Karpas-422 (cell line): ENCODE data around the gene YPEL1. TPM values are rescaled to one million over a fixed set of nuclear protein-coding genes. Genes with fewer than 3 reads are reported as not detected.
A peak's percentile ranks its signal among the peaks of the same experiment; 100 is the strongest.

Experiments used
- DNase-seq: peaks from one replicate; pipeline ENCODE4 v3.0.0-alpha.2; 2015
- H2AFZ ChIP-seq: fragments of 200-600 bp; sonication (generic); 2 replicates; pipeline ENCODE4 v1.6.1; 2014; ENCODE audit warnings: antibody characterized with exemption, low read length, mixed read lengths
- H3K27ac ChIP-seq: fragments of 200-600 bp; sonication (generic); 2 replicates; pipeline ENCODE4 v1.5.1; 2014; ENCODE audit warnings: mild to moderate bottlenecking, low read length, moderate library complexity
- H3K27me3 ChIP-seq: fragments of 200-600 bp; sonication (generic); 2 replicates; pipeline ENCODE4 v1.6.1; 2014; ENCODE audit warnings: low read length, mixed read lengths
- H3K36me3 ChIP-seq: fragments of 200-600 bp; sonication (generic); 2 replicates; pipeline ENCODE4 v1.6.1; 2014; ENCODE audit warnings: low read length, mixed read lengths; ENCODE audit not compliant: insufficient read depth
- H3K4me1 ChIP-seq: fragments of 200-600 bp; sonication (generic); 2 replicates; pipeline ENCODE4 v1.6.1; 2014; ENCODE audit warnings: mild to moderate bottlenecking, low read length, mixed read lengths
- H3K4me2 ChIP-seq: fragments of 200-600 bp; sonication (generic); 2 replicates; pipeline ENCODE4 v1.6.1; 2014; ENCODE audit warnings: low read length, low read depth, mild to moderate bottlenecking; ENCODE audit not compliant: poor library complexity, severe bottlenecking
- H3K4me3 ChIP-seq: fragments of 200-600 bp; sonication (generic); 2 replicates; pipeline ENCODE4 v1.5.1; 2014; ENCODE audit warnings: mild to moderate bottlenecking, antibody characterized with exemption, low read length, mixed read lengths
- H3K79me2 ChIP-seq: fragments of 200-600 bp; sonication (generic); 2 replicates; pipeline ENCODE4 v1.6.1; 2014; ENCODE audit warnings: mild to moderate bottlenecking, low read length, mixed read lengths
- H3K9ac ChIP-seq: fragments of 200-600 bp; sonication (generic); 2 replicates; pipeline ENCODE4 v1.6.0; 2014; ENCODE audit warnings: low read length
- H3K9me2 ChIP-seq: fragments of 200-600 bp; sonication (generic), shearing (Covaris generic); replicated peaks from 2 replicates; pipeline ENCODE4 v1.6.0; 2014; ENCODE audit warnings: mild to moderate bottlenecking, low read length, moderate library complexity; ENCODE audit not compliant: insufficient read depth
- H3K9me3 ChIP-seq: fragments of 300-700, 200-600 bp; sonication (generic); 2 replicates; pipeline ENCODE4 v1.6.1; 2014; ENCODE audit warnings: low read length, mixed read lengths
- H4K20me1 ChIP-seq: fragments of 200-600 bp; sonication (generic); 2 replicates; pipeline ENCODE4 v1.6.1; 2014; ENCODE audit warnings: mild to moderate bottlenecking, antibody characterized with exemption, low read length, low read depth; ENCODE audit not compliant: insufficient read depth
- total RNA-seq: library from RNA; depleted of rRNA; stranded (reverse); fragments of >200 nt; shearing (Covaris generic); gene quantifications from 2 replicates; pipeline ENCODE4 v1.2.3, GENCODE V29; 2014; ENCODE audit warnings: low replicate concordance

Gene YPEL1
- total RNA-seq, 1 experiment from 2014 or later = 1.8 TPM

DNA sequence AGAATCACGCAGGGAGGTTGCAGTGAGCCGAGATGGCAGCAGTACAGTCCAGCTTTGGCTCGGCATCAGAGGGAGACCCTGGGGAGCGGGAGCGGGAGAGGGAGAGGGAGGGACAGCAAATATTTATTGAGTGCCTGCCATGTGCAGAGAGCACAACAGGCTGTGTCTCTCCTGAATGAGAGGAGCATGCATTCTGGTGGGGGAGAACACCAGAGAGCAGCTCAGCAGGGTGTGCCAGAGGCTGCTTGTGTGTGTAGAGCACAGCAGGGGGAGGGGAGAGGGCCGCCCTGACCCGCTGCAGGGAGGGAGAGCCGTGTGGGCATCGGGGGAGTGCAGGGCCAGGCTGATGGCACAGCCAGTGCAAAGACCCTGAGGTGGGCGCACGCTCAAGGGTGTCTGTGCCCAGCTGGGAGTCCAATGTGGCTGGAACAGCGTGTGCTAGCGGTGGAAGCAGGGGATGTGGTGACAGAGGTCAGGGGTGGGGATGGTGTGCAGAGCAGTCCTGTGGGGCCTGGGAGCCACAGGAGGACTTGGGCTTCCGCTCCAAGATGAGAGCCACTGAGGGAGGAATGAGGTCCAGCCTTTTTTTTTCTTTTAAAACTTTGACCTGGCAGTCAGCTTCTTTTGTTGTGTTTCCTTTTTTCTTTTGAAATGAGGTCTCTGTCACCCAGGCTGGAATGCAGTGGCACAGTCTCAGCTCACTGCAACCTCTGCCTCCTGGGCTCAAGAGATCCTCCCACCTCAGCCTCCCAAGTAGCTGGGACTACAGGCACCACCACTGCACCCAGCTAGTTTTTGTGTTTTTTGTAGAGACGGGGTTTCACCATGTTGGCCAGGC, 57.8 kb downstream of the YPEL1 start:
- Histone ChIP-seq H3K79me2 (no peaks in the 10 kb centered on the region), H3K27me3 (no peaks in the 10 kb centered on the region), H3K9ac (no peak overlapping the region), H3K4me1 (no peaks in the 10 kb centered on the region), H3K4me2 (no peak overlapping the region), H3K9me2 (no peaks in the 10 kb centered on the region), H3K4me3 (no peak overlapping the region), H3K27ac (no peak overlapping the region), H3K9me3 (no peaks in the 10 kb centered on the region), H4K20me1 (no peaks in the 10 kb centered on the region), H3K36me3 (peaks cover 12% of the 10 kb centered on the region), H2AFZ (no peak overlapping the region)
- DNase-seq = no peak

DNA sequence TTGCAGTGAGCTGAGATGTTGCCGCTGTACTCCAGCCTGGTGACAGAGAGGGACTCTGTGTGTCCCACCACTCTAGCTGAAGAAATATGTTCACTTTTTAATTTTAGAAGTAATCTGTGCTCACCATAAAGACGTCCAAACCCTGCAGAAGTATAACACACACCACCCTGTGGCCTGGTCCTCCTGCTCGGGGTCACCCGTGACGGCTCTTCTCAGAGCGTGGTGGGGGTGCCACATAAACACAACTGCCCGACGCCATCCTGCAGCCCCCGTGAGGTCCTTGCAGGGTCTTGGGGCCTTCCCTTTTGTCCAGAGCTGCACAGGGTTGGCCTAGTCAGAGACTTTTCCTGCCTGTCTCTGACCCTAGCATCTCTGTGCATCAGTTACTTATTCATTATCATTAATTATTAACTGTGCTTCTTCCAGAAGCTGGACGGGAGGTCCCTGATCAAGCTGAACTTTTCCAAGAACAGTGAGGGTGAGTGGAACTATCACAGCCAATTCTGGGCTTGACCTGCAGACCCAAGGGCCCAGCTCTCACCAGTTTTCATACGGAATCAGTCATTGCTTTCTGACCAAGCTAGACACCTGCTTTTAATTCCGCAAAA, 60.9 kb downstream of the YPEL1 start:
- peaks cover 12% of the 10 kb centered on the region for H3K36me3 ChIP-seq
- H2AFZ ChIP-seq = no peak overlapping the region
- no peaks in the 10 kb centered on the region for H4K20me1 ChIP-seq
- H3K4me2 ChIP-seq = no peak overlapping the region
- H3K27me3 ChIP-seq = no peaks in the 10 kb centered on the region
- no peaks in the 10 kb centered on the region for H3K9me2 ChIP-seq
- peaks cover 8% of the 10 kb centered on the region for H3K4me1 ChIP-seq
- H3K9ac ChIP-seq = no peak overlapping the region
- no peak overlapping the region for H3K27ac ChIP-seq
- H3K4me3 ChIP-seq = no peak overlapping the region
- H3K79me2 ChIP-seq = peaks cover 5% of the 10 kb centered on the region; the same call in 1 of the 2 replicates
- DNase-seq = no peak
- no peaks in the 10 kb centered on the region for H3K9me3 ChIP-seq

DNA sequence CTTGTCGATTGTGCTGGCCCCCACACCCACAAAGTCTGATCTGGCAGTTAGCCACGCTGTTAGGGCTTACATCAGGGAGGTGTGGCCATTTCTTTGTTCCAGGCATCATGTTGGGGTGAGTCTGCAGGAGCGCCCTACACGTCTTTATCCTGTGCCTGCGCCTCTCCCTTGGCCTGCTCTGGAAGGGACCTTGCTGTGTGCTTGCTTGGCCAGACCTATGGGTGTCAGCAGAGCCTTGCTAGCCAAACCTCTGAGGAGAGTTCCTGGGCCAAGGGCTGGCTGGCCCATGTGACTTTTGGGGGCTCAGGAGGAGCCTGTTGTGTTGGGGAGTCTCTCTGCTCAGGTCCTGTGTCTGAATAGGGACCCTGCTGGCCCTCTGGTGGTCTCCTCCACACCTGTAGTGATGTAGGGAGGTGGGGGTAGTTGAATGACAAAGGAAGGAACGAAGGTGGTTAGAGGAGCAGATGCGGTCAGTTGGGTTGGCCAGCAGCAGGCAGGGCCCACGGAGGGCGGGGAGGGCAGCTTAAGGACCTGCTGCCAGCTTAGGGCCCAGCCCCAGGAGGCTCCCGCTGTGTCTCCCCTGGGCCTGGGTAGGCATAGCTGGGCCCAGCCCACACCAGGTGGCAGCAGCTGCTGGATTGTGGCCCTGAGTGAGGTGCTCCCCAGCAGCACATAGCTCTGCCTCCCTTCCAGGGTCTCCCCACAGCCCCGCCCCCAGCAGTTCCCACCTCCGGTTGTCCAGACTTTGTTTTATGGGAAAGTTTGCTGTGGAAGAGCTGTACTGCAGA, 61.9 kb downstream of the YPEL1 start:
- peaks cover 12% of the 10 kb centered on the region for H3K79me2 ChIP-seq
- DNase-seq = no peak
- no peaks in the 10 kb centered on the region for H3K27me3 ChIP-seq
- H3K9ac ChIP-seq = no peak overlapping the region
- H2AFZ ChIP-seq = no peak overlapping the region
- H4K20me1 ChIP-seq = no peaks in the 10 kb centered on the region
- H3K4me3 ChIP-seq = no peak overlapping the region
- H3K9me2 ChIP-seq = no peaks in the 10 kb centered on the region
- H3K4me2 ChIP-seq = no peak overlapping the region
- no peaks in the 10 kb centered on the region for H3K9me3 ChIP-seq
- H3K36me3 ChIP-seq = peaks cover 12% of the 10 kb centered on the region
- H3K27ac ChIP-seq = no peak overlapping the region
- H3K4me1 ChIP-seq = peaks cover 17% of the 10 kb centered on the region

DNA sequence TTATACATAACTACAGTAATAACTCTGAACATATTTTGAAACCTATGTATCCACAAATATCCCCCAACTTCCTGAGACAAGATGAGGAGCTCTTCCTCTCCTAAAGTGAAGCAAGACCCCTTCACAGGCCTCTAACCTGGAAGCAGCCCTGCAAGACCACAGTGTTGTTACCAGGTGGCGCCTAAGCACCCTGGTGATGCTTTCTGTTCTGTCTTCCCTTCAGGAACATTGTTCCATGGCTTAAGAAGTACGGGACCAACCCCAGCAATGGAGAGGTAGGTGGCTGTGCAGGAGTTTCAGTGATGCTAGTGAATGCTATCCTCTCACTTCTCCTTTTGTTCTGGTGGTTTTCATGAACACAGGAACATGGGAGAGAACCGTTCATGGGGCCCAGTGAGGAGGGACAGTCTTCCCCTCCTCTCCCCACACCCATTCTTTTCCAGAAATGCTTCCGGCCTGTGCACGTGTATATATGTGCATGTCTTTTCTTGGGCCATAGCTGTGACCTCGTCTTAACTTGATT, 63.4 kb downstream of the YPEL1 start:
- Histone ChIP-seq H4K20me1 (no peaks in the 10 kb centered on the region), H3K4me2 (no peak overlapping the region), H3K9me2 (no peaks in the 10 kb centered on the region), H3K27ac (no peak overlapping the region), H3K36me3 (peaks cover 12% of the 10 kb centered on the region), H2AFZ (no peak overlapping the region), H3K9me3 (no peaks in the 10 kb centered on the region), H3K79me2 (peaks cover 24% of the 10 kb centered on the region), H3K9ac (no peak overlapping the region), H3K4me3 (no peak overlapping the region), H3K4me1 (peaks cover 21% of the 10 kb centered on the region), H3K27me3 (no peaks in the 10 kb centered on the region)
- DNase-seq = no peak

DNA sequence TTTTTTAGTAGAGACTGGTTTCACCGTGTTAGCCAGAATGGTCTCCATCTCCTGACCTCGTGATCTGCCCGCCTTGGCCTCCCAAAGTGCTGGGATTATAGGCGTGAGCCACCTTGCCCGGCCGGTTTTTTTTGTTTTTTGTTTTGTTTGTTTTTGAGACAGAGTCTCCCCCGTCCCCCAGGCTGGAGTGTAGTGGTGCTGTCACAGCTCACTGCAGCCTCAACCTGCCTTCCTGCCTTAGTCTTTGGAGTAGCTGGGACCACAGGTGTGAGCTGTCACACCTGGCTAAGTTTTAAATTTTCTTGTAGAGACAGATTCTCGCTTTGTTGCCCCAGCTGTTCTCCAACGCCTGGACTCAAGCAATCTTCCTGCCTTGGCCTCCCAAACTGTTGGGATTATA, 66.6 kb downstream of the YPEL1 start:
- DNase-seq = no peak
- Histone ChIP-seq H3K79me2 (peaks cover 35% of the 10 kb centered on the region), H3K9me3 (no peaks in the 10 kb centered on the region), H3K4me3 (no peak overlapping the region), H3K36me3 (no peaks in the 10 kb centered on the region; the same call in 1 of the 2 replicates), H2AFZ (no peak overlapping the region), H3K9me2 (no peaks in the 10 kb centered on the region), H3K4me1 (peaks cover 33% of the 10 kb centered on the region), H3K27ac (no peak overlapping the region), H4K20me1 (no peaks in the 10 kb centered on the region), H3K4me2 (no peak overlapping the region), H3K9ac (no peak overlapping the region), H3K27me3 (no peaks in the 10 kb centered on the region)

DNA sequence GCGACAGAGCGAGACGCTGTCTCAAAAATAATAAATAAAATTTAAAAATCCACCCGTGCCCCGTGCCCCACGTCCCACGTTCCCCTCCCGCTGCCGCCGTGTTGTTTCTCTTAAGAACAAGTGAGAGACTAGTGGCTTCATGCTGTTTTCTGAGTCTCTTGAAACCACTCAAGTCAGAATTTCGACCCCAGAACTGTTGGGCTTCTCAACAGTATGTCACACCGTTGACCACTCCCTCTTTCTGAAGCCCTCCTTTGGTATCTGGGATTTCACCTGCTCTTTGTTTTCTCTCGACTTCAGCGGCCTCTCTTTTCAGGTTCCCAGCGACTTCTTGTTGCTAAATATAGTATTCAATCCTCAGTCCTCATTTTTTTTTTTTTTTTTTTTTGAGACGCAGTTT, 68.8 kb downstream of the YPEL1 start:
- Histone ChIP-seq H3K27ac (no peak overlapping the region), H3K4me2 (peak overlapping the region; percentile 84), H3K36me3 (no peaks in the 10 kb centered on the region; the same call in 1 of the 2 replicates), H2AFZ (no peak overlapping the region), H3K27me3 (no peaks in the 10 kb centered on the region), H3K79me2 (peaks cover 35% of the 10 kb centered on the region), H3K9me2 (no peaks in the 10 kb centered on the region), H3K9me3 (no peaks in the 10 kb centered on the region), H3K4me1 (peaks cover 33% of the 10 kb centered on the region), H4K20me1 (no peaks in the 10 kb centered on the region), H3K9ac (peak overlapping the region; percentile 88), H3K4me3 (peak overlapping the region; percentile 87)
- peak; percentile 43 for DNase-seq

DNA sequence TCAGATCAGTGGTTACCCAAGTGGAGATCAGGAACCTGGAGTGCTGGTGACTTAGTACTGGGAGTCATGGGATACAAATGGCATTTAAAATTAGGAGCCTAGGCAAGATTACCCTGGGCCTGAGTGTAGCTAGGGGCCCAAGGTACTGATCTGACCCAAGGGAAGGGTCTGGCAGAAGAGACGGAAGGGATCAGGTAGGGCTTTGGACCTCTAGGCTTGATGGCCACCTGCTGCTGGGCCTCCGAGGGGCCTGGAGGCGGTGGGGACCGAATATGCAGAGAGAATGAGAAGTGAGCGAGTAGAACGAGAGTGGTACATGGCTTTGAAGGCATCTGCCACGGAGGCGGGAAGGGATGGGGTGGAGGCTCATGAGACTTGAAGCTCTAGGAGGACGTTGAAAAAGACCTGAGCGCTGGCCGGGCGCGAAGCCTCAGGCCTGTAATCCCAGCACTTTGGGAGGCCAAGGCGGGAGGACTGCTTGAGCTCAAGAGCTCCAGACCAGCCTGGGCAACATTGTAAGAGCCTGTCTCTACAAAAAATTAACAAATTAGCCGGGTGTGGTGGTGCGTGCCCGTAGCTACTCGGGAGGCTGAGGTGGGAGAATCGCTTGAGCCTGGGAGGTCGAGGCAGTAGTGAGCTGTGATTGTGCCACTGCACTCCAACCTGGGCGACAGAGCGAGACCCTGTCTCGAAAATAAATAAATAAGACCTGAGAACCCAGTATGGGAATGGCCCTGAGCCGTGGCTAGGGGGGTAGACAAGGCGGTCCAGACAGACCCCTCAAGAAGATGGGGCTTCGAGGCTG, 70.3 kb downstream of the YPEL1 start:
- H3K4me1 ChIP-seq = peaks cover 30% of the 10 kb centered on the region
- H3K27ac ChIP-seq = no peak overlapping the region
- H3K36me3 ChIP-seq = no peaks in the 10 kb centered on the region
- peak overlapping the region; percentile 94 for H2AFZ ChIP-seq
- peak; percentile 36 for DNase-seq
- no peaks in the 10 kb centered on the region for H3K9me2 ChIP-seq
- H3K9me3 ChIP-seq = no peaks in the 10 kb centered on the region
- H3K4me3 ChIP-seq = peak overlapping the region; percentile 87
- peaks cover 31% of the 10 kb centered on the region for H3K79me2 ChIP-seq
- peak overlapping the region; percentile 84 for H3K4me2 ChIP-seq
- no peaks in the 10 kb centered on the region for H4K20me1 ChIP-seq
- peak overlapping the region; percentile 88 for H3K9ac ChIP-seq
- no peaks in the 10 kb centered on the region for H3K27me3 ChIP-seq
